K562 (cell line): ENCODE data around the gene ARHGAP42. TPM values are rescaled to one million over a fixed set of nuclear protein-coding genes. Genes with fewer than 3 reads are reported as not detected.
A peak's percentile ranks its signal among the peaks of the same experiment; 100 is the strongest.

Source experiments
- DMBX1 ChIP-seq: fragments of 250-450 bp; sonication (Bioruptor Pico); IDR thresholded peaks from 2 replicates; pipeline ENCODE4 v1.8.0; 2022; ENCODE audit warnings: inconsistent platforms, mild to moderate bottlenecking, moderate library complexity, borderline replicate concordance
- JUND ChIP-seq, 2 experiments: IDR thresholded peaks; 2 replicates in 1 of 2; 3 replicates in 1 of 2; pipeline ENCODE4 v1.6.1; 2011; ENCODE audit warnings: borderline replicate concordance in 2 of 2, low read depth in 2 of 2, low read length in 2 of 2, improper control_type of control experiment in 1 of 2, missing biosample characterization in 1 of 2, missing genetic modification characterization in 1 of 2, missing genetic modification reagents in 1 of 2
- MAFF ChIP-seq: IDR thresholded peaks from 2 replicates; pipeline ENCODE4 v1.6.1; 2012; ENCODE audit warnings: low read length, improper control_type of control experiment
- MECOM ChIP-seq: fragments of 250-450 bp; sonication (Bioruptor Pico); IDR thresholded peaks from 2 replicates; pipeline ENCODE4 v1.8.0; 2022; ENCODE audit warnings: inconsistent platforms
- PRPF4 ChIP-seq: fragments of 200-400 bp; formaldehyde crosslinking; IDR thresholded peaks from one replicate; pipeline ENCODE4 v1.6.1; 2017; ENCODE audit warnings: low read length, low read depth, mild to moderate bottlenecking; ENCODE audit not compliant: insufficient read depth, poor library complexity, severe bottlenecking
- SMAD4 ChIP-seq: fragments of 250-450 bp; sonication (Bioruptor Pico); conservative IDR thresholded peaks from 2 replicates; pipeline ENCODE4 v1.8.0; 2021; ENCODE audit warnings: inconsistent platforms, mild to moderate bottlenecking, moderate library complexity
- ZC3H8 ChIP-seq: fragments of 450-650 bp; IDR thresholded peaks from 2 replicates; pipeline ENCODE4 v1.6.1; 2017
- ZNF124 ChIP-seq: sonication (generic); formaldehyde crosslinking; IDR thresholded peaks from 2 replicates; pipeline ENCODE4 v1.8.1; 2022; ENCODE audit warnings: missing genetic modification reagents
- ZNF316 ChIP-seq: fragments of 450-650 bp; IDR thresholded peaks from 2 replicates; pipeline ENCODE4 v1.6.1; 2016
- polyA plus RNA-seq, 8 experiments: library from polyadenylated mRNA; depleted of rRNA in 4 of 8; stranded (reverse) in 5 of 8; unstranded in 3 of 8; fragments of >200 nt; fragmentation: Nextera tagmentation in 2 of 8; fragmentation: Illumina TruSeq in 1 of 8; extraction: Ambion mirVana in 2 of 8; extraction: Trizol in 1 of 8; gene quantifications; 2 replicates each; pipeline versions ENCODE4 v1.2.1 to v1.2.3, GENCODE V29; 2011 to 2014; ENCODE audit warnings: inconsistent platforms in 1 of 8, missing spikeins in 1 of 8
- total RNA-seq, 7 experiments: library from RNA; depleted of rRNA in 6 of 7; stranded (reverse); fragments of >200 nt in 6 of 7; fragmentation: Illumina TruSeq in 2 of 7; extraction: Trizol in 2 of 7; gene quantifications; 2 replicates each; pipeline versions ENCODE4 v1.2.1 to v1.2.3, GENCODE V29; 2011 to 2021; ENCODE audit warnings: low replicate concordance in 1 of 7
- TF ChIP-seq, protein P1 (sequence below): fragments of 450-650 bp; IDR thresholded peaks from 2 replicates; pipeline ENCODE4 v1.6.1; 2016; ENCODE audit warnings: mild to moderate bottlenecking, moderate library complexity
- TF ChIP-seq, protein P2 (sequence below): IDR thresholded peaks from 3 replicates; pipeline ENCODE4 v1.6.1; 2011; ENCODE audit warnings: borderline replicate concordance, mild to moderate bottlenecking, moderate library complexity; ENCODE audit not compliant: insufficient read length; ENCODE audit errors: extremely low read depth
- TF ChIP-seq, protein P3 (sequence below): conservative IDR thresholded peaks from 2 replicates; pipeline ENCODE4 v1.6.1; 2011; ENCODE audit warnings: low read depth, mild to moderate bottlenecking, low read length; ENCODE audit not compliant: control insufficient read depth

ARHGAP42 gene
- total and polyA plus RNA-seq, 9 of the 15 experiments (the other 6 are each of a cell fraction or from before 2014, with no cell fraction given), result 0.95 to 6.1 (median 2.4) TPM

DNA sequence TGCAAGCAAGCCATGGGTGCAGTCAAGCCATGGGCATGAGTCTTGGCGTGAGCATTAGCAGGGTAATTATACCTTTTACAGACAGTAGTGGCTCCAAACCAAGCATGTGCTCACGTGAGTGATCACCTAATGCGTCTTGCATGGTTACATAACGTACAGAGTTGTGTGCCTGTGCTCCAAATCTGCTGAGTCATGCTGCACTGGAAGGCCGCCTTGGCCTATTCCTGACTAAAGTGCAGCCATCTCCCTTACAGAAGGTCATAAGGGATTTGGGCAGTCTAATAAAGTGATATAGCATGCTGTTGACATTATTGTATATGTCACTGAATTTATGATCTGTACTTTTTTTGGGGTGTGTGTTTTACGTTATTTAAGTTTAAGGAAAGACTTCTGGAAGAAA lies 102.4 kb downstream of the ARHGAP42 start (continued):
- TF ChIP-seq PRPF4 (no peak), ZNF316 (peak; percentile 95), SMAD4 (peak; percentile 85), JUND (IDR thresholded peaks at IDR 0.05; ENCODE audit: borderline replicate concordance, low read depth, low read length) (peak; percentile 33; the same call in 1 of the 2 replicates), JUND (tag; IDR thresholded peaks at IDR 0.05; ENCODE audit: borderline replicate concordance, low read depth, low read length) (peak; percentile 68; the same call in 1 of the 3 replicates), ZC3H8 (no peak), ZNF124 (CRISPR knock-in tag) (no peak), DMBX1 (CRISPR knock-in tag) (peak; percentile 96), MAFF (peak; percentile 96), MECOM (CRISPR knock-in tag) (0 out of 2 replicates have a peak, but pooled peaks have one; percentile 47)
- TF ChIP-seq, protein P1, sequence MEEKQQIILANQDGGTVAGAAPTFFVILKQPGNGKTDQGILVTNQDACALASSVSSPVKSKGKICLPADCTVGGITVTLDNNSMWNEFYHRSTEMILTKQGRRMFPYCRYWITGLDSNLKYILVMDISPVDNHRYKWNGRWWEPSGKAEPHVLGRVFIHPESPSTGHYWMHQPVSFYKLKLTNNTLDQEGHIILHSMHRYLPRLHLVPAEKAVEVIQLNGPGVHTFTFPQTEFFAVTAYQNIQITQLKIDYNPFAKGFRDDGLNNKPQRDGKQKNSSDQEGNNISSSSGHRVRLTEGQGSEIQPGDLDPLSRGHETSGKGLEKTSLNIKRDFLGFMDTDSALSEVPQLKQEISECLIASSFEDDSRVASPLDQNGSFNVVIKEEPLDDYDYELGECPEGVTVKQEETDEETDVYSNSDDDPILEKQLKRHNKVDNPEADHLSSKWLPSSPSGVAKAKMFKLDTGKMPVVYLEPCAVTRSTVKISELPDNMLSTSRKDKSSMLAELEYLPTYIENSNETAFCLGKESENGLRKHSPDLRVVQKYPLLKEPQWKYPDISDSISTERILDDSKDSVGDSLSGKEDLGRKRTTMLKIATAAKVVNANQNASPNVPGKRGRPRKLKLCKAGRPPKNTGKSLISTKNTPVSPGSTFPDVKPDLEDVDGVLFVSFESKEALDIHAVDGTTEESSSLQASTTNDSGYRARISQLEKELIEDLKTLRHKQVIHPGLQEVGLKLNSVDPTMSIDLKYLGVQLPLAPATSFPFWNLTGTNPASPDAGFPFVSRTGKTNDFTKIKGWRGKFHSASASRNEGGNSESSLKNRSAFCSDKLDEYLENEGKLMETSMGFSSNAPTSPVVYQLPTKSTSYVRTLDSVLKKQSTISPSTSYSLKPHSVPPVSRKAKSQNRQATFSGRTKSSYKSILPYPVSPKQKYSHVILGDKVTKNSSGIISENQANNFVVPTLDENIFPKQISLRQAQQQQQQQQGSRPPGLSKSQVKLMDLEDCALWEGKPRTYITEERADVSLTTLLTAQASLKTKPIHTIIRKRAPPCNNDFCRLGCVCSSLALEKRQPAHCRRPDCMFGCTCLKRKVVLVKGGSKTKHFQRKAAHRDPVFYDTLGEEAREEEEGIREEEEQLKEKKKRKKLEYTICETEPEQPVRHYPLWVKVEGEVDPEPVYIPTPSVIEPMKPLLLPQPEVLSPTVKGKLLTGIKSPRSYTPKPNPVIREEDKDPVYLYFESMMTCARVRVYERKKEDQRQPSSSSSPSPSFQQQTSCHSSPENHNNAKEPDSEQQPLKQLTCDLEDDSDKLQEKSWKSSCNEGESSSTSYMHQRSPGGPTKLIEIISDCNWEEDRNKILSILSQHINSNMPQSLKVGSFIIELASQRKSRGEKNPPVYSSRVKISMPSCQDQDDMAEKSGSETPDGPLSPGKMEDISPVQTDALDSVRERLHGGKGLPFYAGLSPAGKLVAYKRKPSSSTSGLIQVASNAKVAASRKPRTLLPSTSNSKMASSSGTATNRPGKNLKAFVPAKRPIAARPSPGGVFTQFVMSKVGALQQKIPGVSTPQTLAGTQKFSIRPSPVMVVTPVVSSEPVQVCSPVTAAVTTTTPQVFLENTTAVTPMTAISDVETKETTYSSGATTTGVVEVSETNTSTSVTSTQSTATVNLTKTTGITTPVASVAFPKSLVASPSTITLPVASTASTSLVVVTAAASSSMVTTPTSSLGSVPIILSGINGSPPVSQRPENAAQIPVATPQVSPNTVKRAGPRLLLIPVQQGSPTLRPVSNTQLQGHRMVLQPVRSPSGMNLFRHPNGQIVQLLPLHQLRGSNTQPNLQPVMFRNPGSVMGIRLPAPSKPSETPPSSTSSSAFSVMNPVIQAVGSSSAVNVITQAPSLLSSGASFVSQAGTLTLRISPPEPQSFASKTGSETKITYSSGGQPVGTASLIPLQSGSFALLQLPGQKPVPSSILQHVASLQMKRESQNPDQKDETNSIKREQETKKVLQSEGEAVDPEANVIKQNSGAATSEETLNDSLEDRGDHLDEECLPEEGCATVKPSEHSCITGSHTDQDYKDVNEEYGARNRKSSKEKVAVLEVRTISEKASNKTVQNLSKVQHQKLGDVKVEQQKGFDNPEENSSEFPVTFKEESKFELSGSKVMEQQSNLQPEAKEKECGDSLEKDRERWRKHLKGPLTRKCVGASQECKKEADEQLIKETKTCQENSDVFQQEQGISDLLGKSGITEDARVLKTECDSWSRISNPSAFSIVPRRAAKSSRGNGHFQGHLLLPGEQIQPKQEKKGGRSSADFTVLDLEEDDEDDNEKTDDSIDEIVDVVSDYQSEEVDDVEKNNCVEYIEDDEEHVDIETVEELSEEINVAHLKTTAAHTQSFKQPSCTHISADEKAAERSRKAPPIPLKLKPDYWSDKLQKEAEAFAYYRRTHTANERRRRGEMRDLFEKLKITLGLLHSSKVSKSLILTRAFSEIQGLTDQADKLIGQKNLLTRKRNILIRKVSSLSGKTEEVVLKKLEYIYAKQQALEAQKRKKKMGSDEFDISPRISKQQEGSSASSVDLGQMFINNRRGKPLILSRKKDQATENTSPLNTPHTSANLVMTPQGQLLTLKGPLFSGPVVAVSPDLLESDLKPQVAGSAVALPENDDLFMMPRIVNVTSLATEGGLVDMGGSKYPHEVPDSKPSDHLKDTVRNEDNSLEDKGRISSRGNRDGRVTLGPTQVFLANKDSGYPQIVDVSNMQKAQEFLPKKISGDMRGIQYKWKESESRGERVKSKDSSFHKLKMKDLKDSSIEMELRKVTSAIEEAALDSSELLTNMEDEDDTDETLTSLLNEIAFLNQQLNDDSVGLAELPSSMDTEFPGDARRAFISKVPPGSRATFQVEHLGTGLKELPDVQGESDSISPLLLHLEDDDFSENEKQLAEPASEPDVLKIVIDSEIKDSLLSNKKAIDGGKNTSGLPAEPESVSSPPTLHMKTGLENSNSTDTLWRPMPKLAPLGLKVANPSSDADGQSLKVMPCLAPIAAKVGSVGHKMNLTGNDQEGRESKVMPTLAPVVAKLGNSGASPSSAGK, result no peak; the same call in 1 of the 2 replicates
- TF ChIP-seq, protein P2, sequence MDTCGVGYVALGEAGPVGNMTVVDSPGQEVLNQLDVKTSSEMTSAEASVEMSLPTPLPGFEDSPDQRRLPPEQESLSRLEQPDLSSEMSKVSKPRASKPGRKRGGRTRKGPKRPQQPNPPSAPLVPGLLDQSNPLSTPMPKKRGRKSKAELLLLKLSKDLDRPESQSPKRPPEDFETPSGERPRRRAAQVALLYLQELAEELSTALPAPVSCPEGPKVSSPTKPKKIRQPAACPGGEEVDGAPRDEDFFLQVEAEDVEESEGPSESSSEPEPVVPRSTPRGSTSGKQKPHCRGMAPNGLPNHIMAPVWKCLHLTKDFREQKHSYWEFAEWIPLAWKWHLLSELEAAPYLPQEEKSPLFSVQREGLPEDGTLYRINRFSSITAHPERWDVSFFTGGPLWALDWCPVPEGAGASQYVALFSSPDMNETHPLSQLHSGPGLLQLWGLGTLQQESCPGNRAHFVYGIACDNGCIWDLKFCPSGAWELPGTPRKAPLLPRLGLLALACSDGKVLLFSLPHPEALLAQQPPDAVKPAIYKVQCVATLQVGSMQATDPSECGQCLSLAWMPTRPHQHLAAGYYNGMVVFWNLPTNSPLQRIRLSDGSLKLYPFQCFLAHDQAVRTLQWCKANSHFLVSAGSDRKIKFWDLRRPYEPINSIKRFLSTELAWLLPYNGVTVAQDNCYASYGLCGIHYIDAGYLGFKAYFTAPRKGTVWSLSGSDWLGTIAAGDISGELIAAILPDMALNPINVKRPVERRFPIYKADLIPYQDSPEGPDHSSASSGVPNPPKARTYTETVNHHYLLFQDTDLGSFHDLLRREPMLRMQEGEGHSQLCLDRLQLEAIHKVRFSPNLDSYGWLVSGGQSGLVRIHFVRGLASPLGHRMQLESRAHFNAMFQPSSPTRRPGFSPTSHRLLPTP, result no peak
- TF ChIP-seq, protein P3, sequence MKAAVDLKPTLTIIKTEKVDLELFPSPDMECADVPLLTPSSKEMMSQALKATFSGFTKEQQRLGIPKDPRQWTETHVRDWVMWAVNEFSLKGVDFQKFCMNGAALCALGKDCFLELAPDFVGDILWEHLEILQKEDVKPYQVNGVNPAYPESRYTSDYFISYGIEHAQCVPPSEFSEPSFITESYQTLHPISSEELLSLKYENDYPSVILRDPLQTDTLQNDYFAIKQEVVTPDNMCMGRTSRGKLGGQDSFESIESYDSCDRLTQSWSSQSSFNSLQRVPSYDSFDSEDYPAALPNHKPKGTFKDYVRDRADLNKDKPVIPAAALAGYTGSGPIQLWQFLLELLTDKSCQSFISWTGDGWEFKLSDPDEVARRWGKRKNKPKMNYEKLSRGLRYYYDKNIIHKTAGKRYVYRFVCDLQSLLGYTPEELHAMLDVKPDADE, result no peak
